ENCODE results near the gene FAM120AOS. TPM values are rescaled to one million over a fixed set of nuclear protein-coding genes. Genes with fewer than 3 reads are reported as not detected.

FAM120AOS gene
- 36.6 and 42.1 TPM in 2 replicates for total RNA-seq (2014; rRNA removed; shearing (Covaris generic))
- polyA plus RNA-seq (2016; fragmentation: Nextera tagmentation; extraction: Ambion mirVana), result 43.4 and 45.5 TPM in 2 replicates

GRCh38 chr9:93453047-93453914 is at the start of gene FAM120AOS:
TSS of gene FAM120AOS (minus strand) at chr9:93453581. CDS start at chr9:93452709, 872 bp downstream.
- Histone ChIP-seq H3K4me2 (ENCODE audit: unreplicated experiment) (peak within 1 kb of the TSS; percentile 93), H4K20me1 (ENCODE audit: insufficient read depth) (peaks cover 5% of the 10 kb centered on the region), H3K27ac (peak within 1 kb of the TSS; percentile 60), H3F3A (ENCODE audit: insufficient read depth) (peaks cover 32% of the 10 kb centered on the region), H3K9me2 (ENCODE audit: insufficient read depth) (no peaks in the 10 kb centered on the region), H3K9ac (peak within 1 kb of the TSS; percentile 93), H3K4me1 (ENCODE audit: insufficient read depth) (peaks cover 23% of the 10 kb centered on the region), H3K36me3 (ENCODE audit: low read depth) (peaks cover 11% of the 10 kb centered on the region), H3K4me3 (peak within 1 kb of the TSS; percentile 79), H2AFZ (peak within 1 kb of the TSS; percentile 64), H3K9me3 (ENCODE audit: low read depth) (no peaks in the 10 kb centered on the region), H3K79me2 (ENCODE audit: insufficient read depth) (peaks cover 83% of the 10 kb centered on the region), H3K27me3 (replicated peaks; ENCODE audit: insufficient read depth) (no peaks in the 10 kb centered on the region)
- in situ Hi-C loops (cut with MboI), result no loop called here
- DNase-seq, result peak; percentile 97
- TF ChIP-seq EZH2phosphoT487 (IDR thresholded peaks at IDR 0.05; ENCODE audit: insufficient read depth, low read depth), result no peak
- no peak for TF ChIP-seq EZH2 (IDR thresholded peaks at IDR 0.05; ENCODE audit: insufficient read depth, poor library complexity, severe bottlenecking)
- WGBS, 2 experiments (ENCODE audit: low coverage in 1 of 2, low lambda C conversion rate in 2 of 2, missing lambda C conversion rate in 2 of 2), result 2% methylated on average over 32 to 34 of the region's 34 CpGs

GRCh38 chr9:93501406-93501805 is 48.0 kb upstream of the FAM120AOS start:
- Histone ChIP-seq H3K4me1 (ENCODE audit: insufficient read depth) (no peaks in the 10 kb centered on the region; the same call in 1 of the 2 replicates), H3K4me3 (peak overlapping the region; percentile 22), H2AFZ (no peak overlapping the region), H3K9me3 (ENCODE audit: low read depth) (no peaks in the 10 kb centered on the region), H3K4me2 (ENCODE audit: unreplicated experiment) (peak overlapping the region; percentile 40), H3K9ac (0 out of 2 replicates have a peak overlapping the region, but pooled peaks have one; percentile 1), H3K79me2 (ENCODE audit: insufficient read depth) (peaks cover 100% of the 10 kb centered on the region), H3K27ac (0 out of 2 replicates have a peak overlapping the region, but pooled peaks have one; percentile 0), H3K27me3 (replicated peaks; ENCODE audit: insufficient read depth) (no peaks in the 10 kb centered on the region), H3K36me3 (ENCODE audit: low read depth) (peaks cover 32% of the 10 kb centered on the region), H4K20me1 (ENCODE audit: insufficient read depth) (no peaks in the 10 kb centered on the region), H3K9me2 (ENCODE audit: insufficient read depth) (no peaks in the 10 kb centered on the region), H3F3A (ENCODE audit: insufficient read depth) (peaks cover 6% of the 10 kb centered on the region)
- in situ Hi-C loops (cut with MboI), result no loop called here
- WGBS, 2 experiments (ENCODE audit: low coverage in 1 of 2, low lambda C conversion rate in 2 of 2, missing lambda C conversion rate in 2 of 2), result 93 to 94% methylated on average over 4 of the region's 4 CpGs
- DNase-seq, result peak; percentile 27
- TF ChIP-seq EZH2phosphoT487 (IDR thresholded peaks at IDR 0.05; ENCODE audit: insufficient read depth, low read depth), result no peak
- no peak for TF ChIP-seq EZH2 (IDR thresholded peaks at IDR 0.05; ENCODE audit: insufficient read depth, poor library complexity, severe bottlenecking)

- Histone ChIP-seq H3K27ac (0 out of 2 replicates have a peak overlapping the region, but pooled peaks have one; percentile 0), H3K9me3 (ENCODE audit: low read depth) (no peaks in the 10 kb centered on the region), H3K36me3 (ENCODE audit: low read depth) (peaks cover 32% of the 10 kb centered on the region), H3K79me2 (ENCODE audit: insufficient read depth) (peaks cover 100% of the 10 kb centered on the region), H3K4me3 (peak overlapping the region; percentile 22), H3K9me2 (ENCODE audit: insufficient read depth) (no peaks in the 10 kb centered on the region), H2AFZ (no peak overlapping the region), H4K20me1 (ENCODE audit: insufficient read depth) (no peaks in the 10 kb centered on the region), H3K4me1 (ENCODE audit: insufficient read depth) (no peaks in the 10 kb centered on the region; the same call in 1 of the 2 replicates), H3K4me2 (ENCODE audit: unreplicated experiment) (peak overlapping the region; percentile 40), H3K27me3 (replicated peaks; ENCODE audit: insufficient read depth) (no peaks in the 10 kb centered on the region), H3K9ac (0 out of 2 replicates have a peak overlapping the region, but pooled peaks have one; percentile 1), H3F3A (ENCODE audit: insufficient read depth) (peaks cover under 1% of the 10 kb centered on the region; the same call in 1 of the 2 replicates)
- DNase-seq, result no peak
- no peak for TF ChIP-seq EZH2 (IDR thresholded peaks at IDR 0.05; ENCODE audit: insufficient read depth, poor library complexity, severe bottlenecking)
- in situ Hi-C loops (cut with MboI), result no loop called here
- 88 to 91% methylated on average over 4 of the region's 4 CpGs for WGBS, 2 experiments (ENCODE audit: low coverage in 1 of 2, low lambda C conversion rate in 2 of 2, missing lambda C conversion rate in 2 of 2)
Observed at GRCh38 chr9:93500571-93501298, 47.4 kb upstream of the FAM120AOS start.

GRCh38 chr9:93496285-93496684 is 42.9 kb upstream of the FAM120AOS start:
- H3K9me3 ChIP-seq (ENCODE audit: low read depth), result no peaks in the 10 kb centered on the region
- H3K36me3 ChIP-seq (ENCODE audit: low read depth), result peaks cover 27% of the 10 kb centered on the region
- H3K79me2 ChIP-seq (ENCODE audit: insufficient read depth), result peaks cover 100% of the 10 kb centered on the region
- no peak overlapping the region for H2AFZ ChIP-seq
- no peaks in the 10 kb centered on the region for H3F3A ChIP-seq (ENCODE audit: insufficient read depth)
- in situ Hi-C loops (cut with MboI), result no loop called here
- WGBS, 2 experiments (ENCODE audit: low coverage in 1 of 2, low lambda C conversion rate in 2 of 2, missing lambda C conversion rate in 2 of 2), result 54 to 61% methylated on average over 3 of the region's 3 CpGs
- no peak overlapping the region for H3K27ac ChIP-seq
- DNase-seq, result peak; percentile 24
- H3K4me3 ChIP-seq, result no peak overlapping the region
- TF ChIP-seq EZH2phosphoT487 (IDR thresholded peaks at IDR 0.05; ENCODE audit: insufficient read depth, low read depth) (no peak), EZH2 (IDR thresholded peaks at IDR 0.05; ENCODE audit: insufficient read depth, poor library complexity, severe bottlenecking) (no peak)
- H3K27me3 ChIP-seq (replicated peaks; ENCODE audit: insufficient read depth), result no peaks in the 10 kb centered on the region
- H4K20me1 ChIP-seq (ENCODE audit: insufficient read depth), result no peaks in the 10 kb centered on the region; the same call in 1 of the 2 replicates
- H3K4me2 ChIP-seq (ENCODE audit: unreplicated experiment), result no peak overlapping the region
- H3K4me1 ChIP-seq (ENCODE audit: insufficient read depth), result no peaks in the 10 kb centered on the region
- no peaks in the 10 kb centered on the region for H3K9me2 ChIP-seq (ENCODE audit: insufficient read depth)
- no peak overlapping the region for H3K9ac ChIP-seq
